RWPE2 (cell line): ENCODE measurements around the gene ARL15.

ENCODE experiments used
- ATAC-seq: fragments of 200-7000 bp; cut with Tn5 transposase; 3 replicates; pipeline ENCODE4 v1.9.1; 2021; ENCODE audit warnings: low read depth
- DNase-seq: peaks from one replicate; pipeline ENCODE4 v3.0.0-alpha.2; 2020; ENCODE audit warnings: low spot score
- H3K27ac ChIP-seq: fragments of 450-650 bp; 2 replicates; pipeline ENCODE4 v1.5.1; 2017; ENCODE audit warnings: mild to moderate bottlenecking; ENCODE audit not compliant: poor library complexity, severe bottlenecking
- H3K27me3 ChIP-seq: fragments of 250-450 bp; sonication (Bioruptor Pico); 2 replicates; pipeline ENCODE4 v1.5.1; 2021; ENCODE audit warnings: mild to moderate bottlenecking, moderate library complexity; ENCODE audit not compliant: insufficient read depth, poor library complexity, severe bottlenecking
- H3K36me3 ChIP-seq: fragments of 250-450 bp; sonication (Bioruptor Pico); 2 replicates; pipeline ENCODE4 v1.5.1; 2020; ENCODE audit warnings: low read depth, mild to moderate bottlenecking, moderate library complexity
- H3K4me1 ChIP-seq: fragments of 250-450 bp; sonication (Bioruptor Pico); 2 replicates; pipeline ENCODE4 v1.5.1; 2021; ENCODE audit warnings: mild to moderate bottlenecking, moderate library complexity; ENCODE audit not compliant: insufficient read depth, poor library complexity, severe bottlenecking
- H3K4me3 ChIP-seq: fragments of 250-450 bp; sonication (Bioruptor Pico); 2 replicates; pipeline ENCODE4 v1.5.1; 2021; ENCODE audit warnings: mild to moderate bottlenecking, moderate library complexity; ENCODE audit not compliant: severe bottlenecking
- H3K9me3 ChIP-seq: fragments of 250-450 bp; sonication (Bioruptor Pico); 2 replicates; pipeline ENCODE4 v1.5.1; 2021; ENCODE audit warnings: mild to moderate bottlenecking, moderate library complexity; ENCODE audit not compliant: severe bottlenecking
- CTCF ChIP-seq: fragments of 450-650 bp; IDR thresholded peaks from one replicate; pipeline ENCODE4 v1.5.1; 2017; ENCODE audit warnings: mild to moderate bottlenecking, moderate library complexity; ENCODE audit not compliant: poor library complexity, severe bottlenecking

The ARL15 gene

GRCh38 chr5:54227109-54227508 is 83.3 kb downstream of the ARL15 start:
- no peak for DNase-seq
- no peaks in the 10 kb centered on the region for H3K36me3 ChIP-seq
- H3K27me3 ChIP-seq = no peaks in the 10 kb centered on the region
- no peak for TF ChIP-seq CTCF
- H3K4me3 ChIP-seq = no peak overlapping the region
- no peak overlapping the region for H3K27ac ChIP-seq
- no peaks in the 10 kb centered on the region for H3K4me1 ChIP-seq
- no peak for ATAC-seq
- no peaks in the 10 kb centered on the region for H3K9me3 ChIP-seq

- H3K9me3 ChIP-seq = no peaks in the 10 kb centered on the region
- ATAC-seq (no peak), DNase-seq (no peak)
- H3K27ac ChIP-seq = no peak overlapping the region
- no peaks in the 10 kb centered on the region for H3K36me3 ChIP-seq
- no peaks in the 10 kb centered on the region for H3K4me1 ChIP-seq
- H3K4me3 ChIP-seq = no peak overlapping the region
- TF ChIP-seq CTCF = no peak
- H3K27me3 ChIP-seq = no peaks in the 10 kb centered on the region
These were observed 84.2 kb downstream of the ARL15 start for GRCh38 chr5:54226215-54226614.

GRCh38 chr5:54224103-54224826 is 86.1 kb downstream of the ARL15 start:
- Histone ChIP-seq H3K27ac (no peak overlapping the region), H3K27me3 (no peaks in the 10 kb centered on the region), H3K4me1 (no peaks in the 10 kb centered on the region), H3K9me3 (no peaks in the 10 kb centered on the region), H3K36me3 (no peaks in the 10 kb centered on the region), H3K4me3 (no peak overlapping the region)
- DNase-seq (no peak), ATAC-seq (no peak)
- TF ChIP-seq CTCF = no peak

DNA sequence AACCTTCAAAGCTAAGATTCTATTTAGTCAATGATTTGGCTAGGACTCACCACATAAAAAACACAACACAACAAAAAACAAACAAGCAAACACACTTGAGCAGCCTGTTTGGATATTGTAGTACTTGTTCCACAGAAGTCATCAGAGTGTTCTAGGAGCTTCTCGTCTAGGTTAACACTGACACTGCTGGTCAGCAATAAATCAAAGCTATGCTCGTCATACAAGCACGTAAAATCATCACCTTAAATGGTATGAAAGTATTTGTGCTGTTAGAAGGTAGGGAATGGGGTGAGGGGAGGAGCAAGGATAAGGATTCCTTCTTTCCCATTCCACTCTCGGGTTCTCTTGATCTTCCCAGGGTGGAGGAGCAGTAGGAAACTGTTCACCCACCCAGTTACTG is 88.0 kb downstream of the ARL15 start:
- Histone ChIP-seq H3K4me1 (no peaks in the 10 kb centered on the region), H3K27ac (no peak overlapping the region), H3K4me3 (no peak overlapping the region), H3K36me3 (no peaks in the 10 kb centered on the region), H3K9me3 (no peaks in the 10 kb centered on the region), H3K27me3 (no peaks in the 10 kb centered on the region)
- peak; percentile 49; the same call in 2 of the 3 replicates for ATAC-seq
- no peak for DNase-seq
- no peak for TF ChIP-seq CTCF

DNA sequence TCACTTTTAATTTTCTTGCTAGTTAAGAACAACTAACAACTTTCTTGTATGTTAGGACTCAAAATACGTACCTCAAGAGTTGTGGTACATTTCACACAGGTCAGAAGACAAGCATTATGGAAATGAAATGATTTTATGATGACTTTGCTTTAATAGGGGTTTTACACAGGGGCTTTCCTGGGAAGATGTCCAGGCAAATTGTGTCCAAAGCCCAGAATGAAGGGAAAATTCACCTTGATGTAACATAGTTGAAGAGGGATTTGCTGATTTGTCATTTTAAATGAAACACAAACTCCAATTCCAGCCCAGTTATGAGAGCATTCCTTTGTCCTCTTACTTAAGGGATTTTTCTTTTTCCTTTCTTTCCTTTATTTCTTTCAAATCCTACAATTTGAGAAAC is 89.2 kb downstream of the ARL15 start:
- Histone ChIP-seq H3K36me3 (no peaks in the 10 kb centered on the region), H3K4me3 (no peak overlapping the region), H3K9me3 (no peaks in the 10 kb centered on the region), H3K27ac (no peak overlapping the region), H3K4me1 (no peaks in the 10 kb centered on the region), H3K27me3 (no peaks in the 10 kb centered on the region)
- ATAC-seq = no peak
- no peak for DNase-seq
- TF ChIP-seq CTCF = no peak
